Measurements from ENCODE around the gene TSPAN7. TPM values are rescaled to one million over a fixed set of nuclear protein-coding genes. Genes with fewer than 3 reads are reported as not detected.

TSPAN7 gene
- total RNA-seq, 1 experiment from 2014 or later, result not detected

- Mint-ChIP-seq H3K27ac (ENCODE audit: low read depth, unreplicated experiment) (no peak overlapping the region), H3K36me3 (ENCODE audit: insufficient read depth, unreplicated experiment) (no peaks in the 10 kb centered on the region), H3K9me3 (ENCODE audit: unreplicated experiment) (no peaks in the 10 kb centered on the region), H3K27me3 (ENCODE audit: insufficient read depth, unreplicated experiment) (peaks cover 84% of the 10 kb centered on the region), H3K4me1 (ENCODE audit: insufficient read depth, unreplicated experiment) (peaks cover 6% of the 10 kb centered on the region), H3K4me3 (ENCODE audit: unreplicated experiment) (no peak overlapping the region)
- BruUV-seq (replicated peaks), result no TSS peak
- POLR2A ChIA-PET, result no interaction called here
- no peak for TF ChIP-seq CTCF (IDR thresholded peaks at IDR 0.05; ENCODE audit: unreplicated experiment)
- CTCF ChIA-PET, result interaction anchor here (1.2 kb wide), 1 partner anchor 14 kb away, joined by 3 read pairs; no protein-coding TSS in a partner anchor
- intact Hi-C loops (cut with micrococcal nuclease), result no loop called here
- no peak for DNase-seq (ENCODE audit: unreplicated experiment)
Measured at GRCh38 chrX:38678183-38678582, 116.8 kb downstream of the TSPAN7 start.

- no peak overlapping the region for H3K27ac Mint-ChIP-seq (ENCODE audit: low read depth, unreplicated experiment)
- H3K36me3 Mint-ChIP-seq (ENCODE audit: insufficient read depth, unreplicated experiment), result no peaks in the 10 kb centered on the region
- peaks cover 6% of the 10 kb centered on the region for H3K4me1 Mint-ChIP-seq (ENCODE audit: insufficient read depth, unreplicated experiment)
- H3K4me3 Mint-ChIP-seq (ENCODE audit: unreplicated experiment), result no peak overlapping the region
- H3K27me3 Mint-ChIP-seq (ENCODE audit: insufficient read depth, unreplicated experiment), result peaks cover 78% of the 10 kb centered on the region
- no peaks in the 10 kb centered on the region for H3K9me3 Mint-ChIP-seq (ENCODE audit: unreplicated experiment)
- no peak for DNase-seq (ENCODE audit: unreplicated experiment)
- no TSS peak for BruUV-seq (replicated peaks)
- POLR2A ChIA-PET, result interaction anchor here (1.2 kb wide), 1 partner anchor 9 kb away, joined by 5 read pairs; no protein-coding TSS in a partner anchor
- TF ChIP-seq CTCF (IDR thresholded peaks at IDR 0.05; ENCODE audit: unreplicated experiment), result no peak
- CTCF ChIA-PET, result interaction anchor here (1.2 kb wide), 1 partner anchor 15 kb away, joined by 3 read pairs; no protein-coding TSS in a partner anchor
- intact Hi-C loops (cut with micrococcal nuclease), result no loop called here
Measured at GRCh38 chrX:38678821-38679220, 117.5 kb downstream of the TSPAN7 start.

- Mint-ChIP-seq H3K27me3 (ENCODE audit: insufficient read depth, unreplicated experiment) (peaks cover 69% of the 10 kb centered on the region), H3K4me3 (ENCODE audit: unreplicated experiment) (no peak overlapping the region), H3K27ac (ENCODE audit: low read depth, unreplicated experiment) (no peak overlapping the region), H3K9me3 (ENCODE audit: unreplicated experiment) (no peaks in the 10 kb centered on the region), H3K36me3 (ENCODE audit: insufficient read depth, unreplicated experiment) (no peaks in the 10 kb centered on the region), H3K4me1 (ENCODE audit: insufficient read depth, unreplicated experiment) (peaks cover 6% of the 10 kb centered on the region)
- intact Hi-C loops (cut with micrococcal nuclease), result no loop called here
- DNase-seq (ENCODE audit: unreplicated experiment), result no peak
- TF ChIP-seq CTCF (IDR thresholded peaks at IDR 0.05; ENCODE audit: unreplicated experiment), result no peak
- ChIA-PET POLR2A (interaction anchor here (1.2 kb wide), 1 partner anchor 8 kb away, joined by 5 read pairs; no protein-coding TSS in a partner anchor), CTCF (no interaction called here)
- BruUV-seq (replicated peaks), result no TSS peak
Measured at GRCh38 chrX:38679695-38680094, 118.4 kb downstream of the TSPAN7 start.

GRCh38 chrX:38682095-38682494, 120.8 kb downstream of the TSPAN7 start:
- H3K4me3 Mint-ChIP-seq (ENCODE audit: unreplicated experiment), result no peak overlapping the region
- CTCF ChIA-PET, result no interaction called here
- DNase-seq (ENCODE audit: unreplicated experiment), result no peak
- no peaks in the 10 kb centered on the region for H3K9me3 Mint-ChIP-seq (ENCODE audit: unreplicated experiment)
- intact Hi-C loops (cut with micrococcal nuclease), result no loop called here
- POLR2A ChIA-PET, result no interaction called here
- no peak for TF ChIP-seq CTCF (IDR thresholded peaks at IDR 0.05; ENCODE audit: unreplicated experiment)
- H3K36me3 Mint-ChIP-seq (ENCODE audit: insufficient read depth, unreplicated experiment), result no peaks in the 10 kb centered on the region
- peaks cover 6% of the 10 kb centered on the region for H3K4me1 Mint-ChIP-seq (ENCODE audit: insufficient read depth, unreplicated experiment)
- no peak overlapping the region for H3K27ac Mint-ChIP-seq (ENCODE audit: low read depth, unreplicated experiment)
- no TSS peak for BruUV-seq (replicated peaks)
- H3K27me3 Mint-ChIP-seq (ENCODE audit: insufficient read depth, unreplicated experiment), result peaks cover 45% of the 10 kb centered on the region
